ENCODE measurements around the gene HMGA1.

The HMGA1 gene

DNA sequence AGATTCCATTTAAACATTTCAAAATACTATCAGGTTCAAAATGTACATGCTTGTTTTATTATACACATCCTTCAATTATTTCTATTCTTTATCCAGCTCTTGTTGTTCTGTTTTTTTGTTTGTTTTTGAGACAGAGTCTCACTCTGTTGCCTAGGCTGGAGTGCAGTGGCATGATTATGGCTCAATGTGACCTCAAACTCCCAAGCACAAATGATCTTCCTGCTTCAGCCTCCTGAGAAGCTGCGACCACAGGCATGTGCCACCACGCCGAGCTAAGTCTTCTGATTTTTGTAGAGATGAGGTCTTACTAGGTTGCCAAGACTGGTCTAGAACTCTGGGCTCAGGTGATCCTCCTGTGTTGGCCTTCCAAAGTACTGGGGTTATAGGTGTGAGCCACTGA lies 56.3 kb downstream of the HMGA1 start:
- no peak for DNase-seq (ENCODE audit: low read depth)

DNA sequence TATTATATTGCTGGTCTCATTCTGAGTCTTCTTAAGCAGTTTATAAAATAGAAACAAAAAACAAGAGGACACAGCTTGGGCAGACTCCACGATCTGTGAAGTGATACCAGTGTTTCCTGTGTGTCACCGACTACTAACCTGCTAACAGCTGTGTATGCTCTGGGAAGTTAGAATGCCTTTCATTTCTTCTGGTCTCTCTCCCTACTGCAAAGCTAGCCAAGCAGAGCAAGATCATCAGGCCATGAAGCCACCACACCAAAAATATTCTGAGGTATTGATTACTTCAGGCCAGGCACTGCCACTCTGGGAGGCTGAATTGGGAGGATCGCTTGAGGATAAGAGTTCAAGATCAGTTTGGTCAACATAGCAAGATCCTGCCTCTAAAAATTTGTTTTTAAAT lies 59.0 kb downstream of the HMGA1 start:
- DNase-seq (ENCODE audit: low read depth) = no peak
